H1 (cell line): ENCODE measurements around the gene TCAF1. TPM values are rescaled to one million over a fixed set of nuclear protein-coding genes. Genes with fewer than 3 reads are reported as not detected.

Experiments
- CTCF ChIA-PET: fragments of 300-600 bp; sonication (Branson Sonifier 250); formaldehyde crosslinking; loops from one replicate; lab custom pipeline; 2021; ENCODE audit not compliant: partially characterized antibody; lab: Charles Lee
- POLR2A ChIA-PET: fragments of 300-600 bp; sonication (Branson Sonifier 250); formaldehyde crosslinking; loops from one replicate; lab custom pipeline; 2021; ENCODE audit warnings: inconsistent platforms; ENCODE audit not compliant: partially characterized antibody; lab: Charles Lee
- DNase-seq, 2 experiments: peaks; one replicate each; pipeline versions ENCODE4 v3.0.0 to v3.0.0-alpha.2; 2010 to 2022; ENCODE audit warnings: low spot score in 2 of 2, low read depth in 1 of 2, mixed read lengths in 1 of 2
- FAIRE-seq: peaks from 2 replicates; lab custom pipeline; 2011; peaks lifted over from hg19 to GRCh38; lab: Jason Lieb, UNC
- H2AFZ ChIP-seq: 2 replicates; pipeline ENCODE4 v1.8.1; 2012; ENCODE audit warnings: low read length, inconsistent platforms
- H2AK5ac ChIP-seq: 2 replicates; pipeline ENCODE4 v1.6.1; 2013; ENCODE audit warnings: low read depth, low read length
- H2BK120ac ChIP-seq: replicated peaks from 2 replicates; pipeline ENCODE3; 2013; ENCODE audit warnings: low read depth, low read length, inconsistent platforms
- H2BK12ac ChIP-seq: 2 replicates; pipeline ENCODE4 v1.6.1; 2013; ENCODE audit warnings: low read depth, low read length
- H2BK15ac ChIP-seq: 2 replicates; pipeline ENCODE4 v1.6.1; 2013; ENCODE audit warnings: low read length
- H2BK20ac ChIP-seq: 2 replicates; pipeline ENCODE4 v1.6.1; 2013; ENCODE audit warnings: low read length
- H2BK5ac ChIP-seq: 2 replicates; pipeline ENCODE4 v1.6.1; 2013; ENCODE audit warnings: low read depth, low read length
- H3K14ac ChIP-seq: 2 replicates; pipeline ENCODE4 v1.6.1; 2013; ENCODE audit warnings: inconsistent platforms; ENCODE audit not compliant: insufficient read length
- H3K18ac ChIP-seq: 2 replicates; pipeline ENCODE4 v1.6.1; 2013; ENCODE audit warnings: low read length; ENCODE audit errors: extremely low read depth
- H3K23ac ChIP-seq: 2 replicates; pipeline ENCODE4 v1.6.1; 2013; ENCODE audit warnings: inconsistent platforms; ENCODE audit not compliant: insufficient read length
- H3K23me2 ChIP-seq: 2 replicates; pipeline ENCODE4 v1.6.1; 2013; ENCODE audit warnings: low read depth, low read length
- H3K27ac ChIP-seq: 2 replicates; pipeline ENCODE4 v1.6.1; 2011; ENCODE audit warnings: low read depth, low read length, inconsistent platforms
- H3K27me3 ChIP-seq, 4 experiments: replicated peaks in 1 of 4; 1 replicate in 1 of 4; 2 replicates in 3 of 4; pipeline versions ENCODE4 v1.6.1 to v1.8.1; 2011 to 2013; ENCODE audit warnings: low read length in 3 of 4, mild to moderate bottlenecking in 3 of 4, inconsistent platforms in 2 of 4, mixed read lengths in 2 of 4, moderate library complexity in 1 of 4; ENCODE audit not compliant: control insufficient read depth in 3 of 4, insufficient read depth in 3 of 4; ENCODE audit errors: extremely low read depth in 1 of 4
- H3K36me3 ChIP-seq, 4 experiments: 2 replicates each; pipeline versions ENCODE4 v1.6.1 to v1.8.1; 2011 to 2013; ENCODE audit warnings: mild to moderate bottlenecking in 4 of 4, low read length in 3 of 4, moderate library complexity in 2 of 4, control low read depth in 1 of 4, inconsistent platforms in 1 of 4; ENCODE audit not compliant: insufficient read depth in 4 of 4, control insufficient read depth in 2 of 4
- H3K4ac ChIP-seq: replicated peaks from 2 replicates; pipeline ENCODE3; 2013; ENCODE audit warnings: low read length, low read depth, mixed read lengths, inconsistent platforms; ENCODE audit not compliant: insufficient read length
- H3K4me1 ChIP-seq, 4 experiments: replicated peaks in 1 of 4; 1 replicate in 1 of 4; 2 replicates in 3 of 4; pipeline versions ENCODE4 v1.6.1 to v1.8.1; 2011 to 2013; ENCODE audit warnings: low read length in 3 of 4, inconsistent platforms in 2 of 4, mixed read lengths in 1 of 4; ENCODE audit not compliant: insufficient read depth in 4 of 4, control insufficient read depth in 3 of 4
- H3K4me2 ChIP-seq, 2 experiments: 2 replicates each; pipeline versions ENCODE4 v1.6.1 to v1.8.1; 2011 to 2013; ENCODE audit warnings: low read depth in 2 of 2, low read length in 2 of 2, control low read depth in 1 of 2, inconsistent platforms in 1 of 2, mild to moderate bottlenecking in 1 of 2; ENCODE audit not compliant: insufficient read depth in 1 of 2
- H3K4me3 ChIP-seq, 4 experiments: fragments of 200-600, 300-600 bp in 1 of 4; sonication (generic), shearing (Covaris generic), sonication (Bioruptor Twin) in 1 of 4; 2 replicates each; pipeline versions ENCODE4 v1.5.1 to v1.8.1; 2011 to 2016; ENCODE audit warnings: low read length in 4 of 4, low read depth in 3 of 4, control low read depth in 2 of 4, inconsistent platforms in 2 of 4, mild to moderate bottlenecking in 2 of 4, mixed read lengths in 1 of 4, moderate library complexity in 1 of 4; ENCODE audit not compliant: insufficient read depth in 2 of 4; ENCODE audit errors: extremely low read depth in 1 of 4
- H3K56ac ChIP-seq: replicated peaks from 2 replicates; pipeline ENCODE3; 2013; ENCODE audit warnings: low read depth, mild to moderate bottlenecking, mixed read lengths, low read length, inconsistent platforms; ENCODE audit not compliant: insufficient read length
- H3K79me1 ChIP-seq: 2 replicates; pipeline ENCODE4 v1.6.1; 2013; ENCODE audit warnings: low read depth, low read length, control low read depth
- H3K79me2 ChIP-seq, 2 experiments: 2 replicates each; pipeline versions ENCODE4 v1.6.1 to v1.8.1; 2012 to 2013; ENCODE audit warnings: low read length in 2 of 2, mild to moderate bottlenecking in 2 of 2, inconsistent platforms in 1 of 2; ENCODE audit not compliant: insufficient read depth in 2 of 2, control insufficient read depth in 1 of 2
- H3K9ac ChIP-seq, 4 experiments: replicated peaks in 1 of 4; 1 replicate in 1 of 4; 2 replicates in 3 of 4; pipeline versions ENCODE4 v1.6.1 to v1.8.1; 2011 to 2013; ENCODE audit warnings: low read depth in 3 of 4, low read length in 3 of 4, control low read depth in 2 of 4, mild to moderate bottlenecking in 2 of 4, moderate library complexity in 2 of 4, inconsistent platforms in 1 of 4; ENCODE audit errors: extremely low read depth in 1 of 4
- H3K9me3 ChIP-seq, 2 experiments: 2 replicates each; pipeline versions ENCODE4 v1.6.1 to v1.8.1; 2012 to 2013; ENCODE audit warnings: mild to moderate bottlenecking in 2 of 2, moderate library complexity in 2 of 2, control low read depth in 1 of 2, inconsistent platforms in 1 of 2, low read depth in 1 of 2, low read length in 1 of 2, mixed read lengths in 1 of 2; ENCODE audit not compliant: insufficient read depth in 2 of 2
- H4K20me1 ChIP-seq, 2 experiments: replicated peaks in 1 of 2; 2 replicates each; pipeline versions ENCODE3 to v1.8.1; 2011 to 2013; ENCODE audit warnings: inconsistent platforms in 2 of 2, low read length in 2 of 2, mild to moderate bottlenecking in 1 of 2; ENCODE audit not compliant: insufficient read depth in 2 of 2, control insufficient read depth in 1 of 2
- H4K5ac ChIP-seq: 2 replicates; pipeline ENCODE4 v1.6.1; 2013; ENCODE audit warnings: low read length, low read depth, mixed read lengths, inconsistent platforms; ENCODE audit not compliant: insufficient read length
- H4K8ac ChIP-seq: 2 replicates; pipeline ENCODE4 v1.8.0; 2013; ENCODE audit warnings: mild to moderate bottlenecking, moderate library complexity, low read length, inconsistent platforms; ENCODE audit not compliant: insufficient read depth; ENCODE audit errors: extremely low read depth
- H4K91ac ChIP-seq: replicated peaks from 2 replicates; pipeline ENCODE3; 2013; ENCODE audit warnings: low read length, mixed read lengths, inconsistent platforms; ENCODE audit not compliant: insufficient read length
- BACH1 ChIP-seq: IDR thresholded peaks from 2 replicates; pipeline ENCODE4 v1.6.1; 2012; ENCODE audit warnings: low read length, improper control_type of control experiment
- BRCA1 ChIP-seq: IDR thresholded peaks from 2 replicates; pipeline ENCODE4 v1.6.1; 2012; ENCODE audit warnings: low read depth, low read length, improper control_type of control experiment
- EZH2 ChIP-seq: fragments of 200-600 bp; sonication (generic); IDR thresholded peaks from 2 replicates; pipeline ENCODE4 v1.7.1; 2012; ENCODE audit warnings: low read depth, mild to moderate bottlenecking, moderate library complexity, low read length, inconsistent platforms; ENCODE audit not compliant: severe bottlenecking
- GABPA ChIP-seq: IDR thresholded peaks from 2 replicates; pipeline ENCODE4 v1.6.1; 2011; ENCODE audit warnings: mild to moderate bottlenecking, low read length, moderate library complexity, borderline replicate concordance; ENCODE audit not compliant: insufficient read depth
- NRF1 ChIP-seq: IDR thresholded peaks from 2 replicates; pipeline ENCODE4 v1.6.1; 2011; ENCODE audit warnings: mild to moderate bottlenecking, low read depth, low read length, improper control_type of control experiment
- PHF8 ChIP-seq: fragments of 200-600 bp; sonication (generic); conservative IDR thresholded peaks from 2 replicates; pipeline ENCODE4 v1.7.1; 2012; ENCODE audit warnings: low read depth, mild to moderate bottlenecking, inconsistent platforms, low read length, moderate library complexity
- POU5F1 ChIP-seq: IDR thresholded peaks from 2 replicates; pipeline ENCODE4 v1.6.1; 2011; ENCODE audit warnings: low read depth, mild to moderate bottlenecking, low read length, moderate library complexity
- RAD21 ChIP-seq, 2 experiments: IDR thresholded peaks in 1 of 2; conservative IDR thresholded peaks in 1 of 2; 2 replicates each; pipeline ENCODE4 v1.6.1; 2011; ENCODE audit warnings: low read depth in 2 of 2, low read length in 2 of 2, improper control_type of control experiment in 1 of 2, inconsistent platforms in 1 of 2, mild to moderate bottlenecking in 1 of 2, moderate library complexity in 1 of 2
- SP4 ChIP-seq: IDR thresholded peaks from 2 replicates; pipeline ENCODE4 v1.6.1; 2012; ENCODE audit warnings: low read length, inconsistent platforms
- TBP ChIP-seq: IDR thresholded peaks from 2 replicates; pipeline ENCODE4 v1.6.1; 2011; ENCODE audit warnings: low read depth, low read length, improper control_type of control experiment
- WGBS, 2 experiments: shearing (Covaris generic) in 1 of 2; methylation state at CpG; one replicate each; pipeline versions ENCODE4 v1.1.6 to v1.1.7; 2013 to 2015; ENCODE audit warnings: low lambda C conversion rate in 2 of 2, mixed read lengths in 2 of 2, inconsistent platforms in 1 of 2, low coverage in 1 of 2, missing lambda C conversion rate in 1 of 2; ENCODE audit not compliant: insufficient replicate concordance in 2 of 2, insufficient coverage in 1 of 2, insufficient read length in 1 of 2; ENCODE audit errors: extremely low coverage in 1 of 2, missing lambda C conversion rate in 1 of 2; 5-methylcytosine and 5-hydroxymethylcytosine counted together
- polyA plus RNA-seq, 7 experiments: library from polyadenylated mRNA; depleted of rRNA in 3 of 7; stranded (reverse) in 5 of 7; unstranded in 2 of 7; fragments of >200 nt in 5 of 7; fragments of 200-250 nt in 2 of 7; gene quantifications; 1 replicate in 5 of 7; 2 replicates in 1 of 7; 4 replicates in 1 of 7; pipeline versions ENCODE4 v1.2.1 to v1.2.3, GENCODE V29; 2011 to 2013; ENCODE audit warnings: missing spikeins in 2 of 7, mixed read lengths in 2 of 7
- total RNA-seq: library from RNA; stranded (reverse); fragmentation: NEBNext Ultra II Directional; extraction: Animal tissue kit (Norgen Biotek cat#: 25700); gene quantifications from 2 replicates; pipeline ENCODE4 v1.2.1, GENCODE V29; 2021

Gene TCAF1
- total and polyA plus RNA-seq, 2 of the 8 experiments (the other 6 are each of a cell fraction or from before 2014, with no cell fraction given) = 9.6 to 28.0 TPM

DNA sequence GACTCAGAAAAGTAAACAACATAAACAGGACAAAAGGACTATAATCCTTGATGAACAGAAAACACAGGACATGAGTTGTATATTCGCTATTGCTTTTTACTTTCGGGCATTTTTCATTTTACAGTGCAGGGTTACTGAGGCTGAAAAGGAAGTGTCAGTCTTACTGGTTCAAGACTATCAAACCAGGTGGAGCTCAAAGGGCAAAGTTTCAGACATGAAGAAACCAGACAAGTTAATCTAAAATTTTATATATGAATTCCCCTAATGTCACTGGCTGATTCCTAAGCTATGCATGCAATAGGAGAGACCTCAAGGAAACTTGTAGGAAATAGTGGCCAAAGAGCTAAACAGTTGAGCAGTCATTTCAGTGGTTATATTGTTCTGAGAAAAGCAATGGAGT is 11.4 kb downstream of the TCAF1 start:
- no peak overlapping the region for H2BK5ac ChIP-seq
- H3K36me3 ChIP-seq = peaks cover 0 to 10% (median 3%) of the 10 kb centered on the region in 4 experiments; a peak in 3 of 8 replicates
- no peaks in the 10 kb centered on the region for H3K79me1 ChIP-seq
- H3K79me2 ChIP-seq = peaks cover 0 to 75% of the 10 kb centered on the region in 2 experiments; a peak in 2 of 4 replicates
- H3K9ac ChIP-seq = no peak overlapping the region
- no peak overlapping the region for H3K4ac ChIP-seq
- no peaks in the 10 kb centered on the region for H3K27me3 ChIP-seq
- no peak overlapping the region for H3K4me3 ChIP-seq
- H2BK20ac ChIP-seq = no peak overlapping the region
- no peak overlapping the region for H2BK12ac ChIP-seq
- FAIRE-seq = no peak
- no peak overlapping the region for H2AK5ac ChIP-seq
- no peak overlapping the region for H3K56ac ChIP-seq
- H2BK15ac ChIP-seq = no peak overlapping the region
- H3K23me2 ChIP-seq = no peaks in the 10 kb centered on the region
- no peak overlapping the region for H3K4me2 ChIP-seq
- no peak overlapping the region for H4K5ac ChIP-seq
- H3K14ac ChIP-seq = no peak overlapping the region
- peaks cover 0 to 4% (median 2%) of the 10 kb centered on the region in 4 experiments; a peak in 2 of 7 replicates for H3K4me1 ChIP-seq
- H2AFZ ChIP-seq = no peak overlapping the region
- no peak overlapping the region for H4K8ac ChIP-seq
- POLR2A ChIA-PET = interaction anchor here (1.0 to 1.4 kb wide), 2 partner anchors 11 to 14 kb away, joined by 3 to 5 read pairs; partner anchors contain the start of gene TCAF1
- no peak overlapping the region for H3K23ac ChIP-seq
- H3K27ac ChIP-seq = no peak overlapping the region
- 98% methylated on average over 2 of the region's 2 CpGs; no CpG with 5 or more reads in 1 of the 2 experiments for WGBS, 2 experiments
- H4K20me1 ChIP-seq = peaks cover 2 to 5% of the 10 kb centered on the region in 2 experiments
- no peak overlapping the region for H4K91ac ChIP-seq
- CTCF ChIA-PET = interaction anchor here (0.7 to 1.4 kb wide), 4 partner anchors 9 to 21 kb away, joined by 3 to 6 read pairs (median 4); no protein-coding TSS in a partner anchor
- no peak overlapping the region for H3K18ac ChIP-seq
- no peak overlapping the region for H2BK120ac ChIP-seq
- DNase-seq = no peak
- no peak for TF ChIP-seq RAD21 (IDR thresholded peaks at IDR 0.05 in 1 of 2, conservative IDR thresholded peaks at IDR 0.05 in 1 of 2; ENCODE audit: low read depth in 2 of 2, low read length in 2 of 2)
- no peak for TF ChIP-seq GABPA
- no peak for TF ChIP-seq BACH1
- no peak for TF ChIP-seq PHF8
- TF ChIP-seq EZH2 = no peak
- TF ChIP-seq NRF1 = no peak
- no peak for TF ChIP-seq SP4
- no peak for TF ChIP-seq TBP
- TF ChIP-seq BRCA1 = no peak
- no peak for TF ChIP-seq POU5F1
- H3K9me3 ChIP-seq = peaks cover 6% of the 10 kb centered on the region in 2 experiments; a peak in 2 of 4 replicates
